ENCODE data around the gene ITGA6.
"Not testable (repeated sequence)": the region's sequence is repeated elsewhere in the genome, so short reads cannot be mapped to it uniquely, and the experiment has no call there.

ITGA6 gene

GRCh38 chr2:172525601-172526000 lies 98.2 kb downstream of the ITGA6 start:
- CTCF ChIA-PET = no interaction called here
- DNase-seq (ENCODE audit: extremely low spot score) = no peak
- POLR2A ChIA-PET = no interaction called here
- TF ChIP-seq CTBP1 (IDR thresholded peaks at IDR 0.05; ENCODE audit: borderline replicate concordance) = no peak
- no peak for TF ChIP-seq ELF4 (IDR thresholded peaks at IDR 0.05)
- no peak for TF ChIP-seq LEF1 (IDR thresholded peaks at IDR 0.05; ENCODE audit: borderline replicate concordance)
- TF ChIP-seq L3MBTL2 (conservative IDR thresholded peaks at IDR 0.05) = no peak
- no peak for TF ChIP-seq ZNF384 (IDR thresholded peaks at IDR 0.05)
- no peak for TF ChIP-seq TARDBP (IDR thresholded peaks at IDR 0.05)
- peak; percentile 25; the same call in 1 of the 2 replicates for TF ChIP-seq PKNOX1 (IDR thresholded peaks at IDR 0.05)

- DNase-seq (ENCODE audit: extremely low spot score) = no peak
- POLR2A ChIA-PET = no interaction called here
- CTCF ChIA-PET = no interaction called here
- TF ChIP-seq FOXA1 (IDR thresholded peaks at IDR 0.05) (no peak), TARDBP (IDR thresholded peaks at IDR 0.05) (no peak), BHLHE40 (IDR thresholded peaks at IDR 0.05; ENCODE audit: borderline replicate concordance) (no peak), SP1 (IDR thresholded peaks at IDR 0.05) (no peak), NFRKB (IDR thresholded peaks at IDR 0.05) (no peak), ARNT (IDR thresholded peaks at IDR 0.05) (no peak), HDGF (IDR thresholded peaks at IDR 0.05; ENCODE audit: borderline replicate concordance) (no peak), PKNOX1 (IDR thresholded peaks at IDR 0.05) (no peak), ELF4 (IDR thresholded peaks at IDR 0.05) (no peak), CTBP1 (IDR thresholded peaks at IDR 0.05; ENCODE audit: borderline replicate concordance) (no peak), L3MBTL2 (conservative IDR thresholded peaks at IDR 0.05) (no peak), FOXM1 (IDR thresholded peaks at IDR 0.05; ENCODE audit: borderline replicate concordance) (no peak), ZNF384 (IDR thresholded peaks at IDR 0.05) (no peak), FOXK2 (IDR thresholded peaks at IDR 0.05) (no peak), SUZ12 (IDR thresholded peaks at IDR 0.05) (no peak), LEF1 (IDR thresholded peaks at IDR 0.05; ENCODE audit: borderline replicate concordance) (no peak)
These were observed 103.9 kb downstream of the ITGA6 start for GRCh38 chr2:172531309-172531708.

- POLR2A ChIA-PET; DNase-seq (ENCODE audit: extremely low spot score); CTCF ChIA-PET: not testable (repeated sequence)
These were observed 105.1 kb downstream of the ITGA6 start for GRCh38 chr2:172532461-172532860.

- ChIA-PET POLR2A (no interaction called here), CTCF (no interaction called here)
- no peak for TF ChIP-seq SUZ12 (IDR thresholded peaks at IDR 0.05)
- no peak for TF ChIP-seq LEF1 (IDR thresholded peaks at IDR 0.05; ENCODE audit: borderline replicate concordance)
- no peak for DNase-seq (ENCODE audit: extremely low spot score)
These were observed 106.3 kb downstream of the ITGA6 start for GRCh38 chr2:172533687-172534086.

- ChIA-PET CTCF (no interaction called here), POLR2A (no interaction called here)
- DNase-seq (ENCODE audit: extremely low spot score) = no peak
- no peak for TF ChIP-seq L3MBTL2 (conservative IDR thresholded peaks at IDR 0.05)
- no peak for TF ChIP-seq ZNF384 (IDR thresholded peaks at IDR 0.05)
- no peak for TF ChIP-seq NFRKB (IDR thresholded peaks at IDR 0.05)
- no peak for TF ChIP-seq BHLHE40 (IDR thresholded peaks at IDR 0.05; ENCODE audit: borderline replicate concordance)
- TF ChIP-seq FOXA1 (IDR thresholded peaks at IDR 0.05) = no peak
- no peak for TF ChIP-seq FOXK2 (IDR thresholded peaks at IDR 0.05)
These were observed 107.7 kb downstream of the ITGA6 start for GRCh38 chr2:172535119-172535518.

- CTCF ChIA-PET; DNase-seq (ENCODE audit: extremely low spot score); POLR2A ChIA-PET: not testable (repeated sequence)
These were observed 110.5 kb downstream of the ITGA6 start for GRCh38 chr2:172537851-172538250.

GRCh38 chr2:172539767-172540166 lies 112.4 kb downstream of the ITGA6 start:
- TF ChIP-seq BHLHE40 (IDR thresholded peaks at IDR 0.05; ENCODE audit: borderline replicate concordance) (no peak), L3MBTL2 (conservative IDR thresholded peaks at IDR 0.05) (no peak), ARNT (IDR thresholded peaks at IDR 0.05) (no peak), TARDBP (IDR thresholded peaks at IDR 0.05) (no peak), SUZ12 (IDR thresholded peaks at IDR 0.05) (no peak), FOXM1 (IDR thresholded peaks at IDR 0.05; ENCODE audit: borderline replicate concordance) (no peak), LEF1 (IDR thresholded peaks at IDR 0.05; ENCODE audit: borderline replicate concordance) (no peak), PKNOX1 (IDR thresholded peaks at IDR 0.05) (no peak), CTBP1 (IDR thresholded peaks at IDR 0.05; ENCODE audit: borderline replicate concordance) (no peak), ZNF384 (IDR thresholded peaks at IDR 0.05) (no peak), FOXA1 (IDR thresholded peaks at IDR 0.05) (no peak), FOXK2 (IDR thresholded peaks at IDR 0.05) (no peak), ELF4 (IDR thresholded peaks at IDR 0.05) (no peak), SP1 (IDR thresholded peaks at IDR 0.05) (no peak), NFRKB (IDR thresholded peaks at IDR 0.05) (no peak)
- ChIA-PET POLR2A (no interaction called here), CTCF (no interaction called here)
- no peak for DNase-seq (ENCODE audit: extremely low spot score)

GRCh38 chr2:172540421-172540820 lies 113.0 kb downstream of the ITGA6 start:
- no peak for DNase-seq (ENCODE audit: extremely low spot score)
- CTCF ChIA-PET = no interaction called here
- TF ChIP-seq FOXM1 (IDR thresholded peaks at IDR 0.05; ENCODE audit: borderline replicate concordance) (no peak), SP1 (IDR thresholded peaks at IDR 0.05) (no peak), CTBP1 (IDR thresholded peaks at IDR 0.05; ENCODE audit: borderline replicate concordance) (no peak), PKNOX1 (IDR thresholded peaks at IDR 0.05) (no peak), HDGF (IDR thresholded peaks at IDR 0.05; ENCODE audit: borderline replicate concordance) (no peak), FOXA1 (IDR thresholded peaks at IDR 0.05) (no peak), ARNT (IDR thresholded peaks at IDR 0.05) (no peak), BHLHE40 (IDR thresholded peaks at IDR 0.05; ENCODE audit: borderline replicate concordance) (no peak), SUZ12 (IDR thresholded peaks at IDR 0.05) (no peak)
- POLR2A ChIA-PET = no interaction called here

Data from HEK293T (cell line).